ENCODE data around the gene LRP4.
"Not testable (repeated sequence)": the region's sequence is repeated elsewhere in the genome, so short reads cannot be mapped to it uniquely, and the experiment has no call there.

LRP4 gene, protein sequence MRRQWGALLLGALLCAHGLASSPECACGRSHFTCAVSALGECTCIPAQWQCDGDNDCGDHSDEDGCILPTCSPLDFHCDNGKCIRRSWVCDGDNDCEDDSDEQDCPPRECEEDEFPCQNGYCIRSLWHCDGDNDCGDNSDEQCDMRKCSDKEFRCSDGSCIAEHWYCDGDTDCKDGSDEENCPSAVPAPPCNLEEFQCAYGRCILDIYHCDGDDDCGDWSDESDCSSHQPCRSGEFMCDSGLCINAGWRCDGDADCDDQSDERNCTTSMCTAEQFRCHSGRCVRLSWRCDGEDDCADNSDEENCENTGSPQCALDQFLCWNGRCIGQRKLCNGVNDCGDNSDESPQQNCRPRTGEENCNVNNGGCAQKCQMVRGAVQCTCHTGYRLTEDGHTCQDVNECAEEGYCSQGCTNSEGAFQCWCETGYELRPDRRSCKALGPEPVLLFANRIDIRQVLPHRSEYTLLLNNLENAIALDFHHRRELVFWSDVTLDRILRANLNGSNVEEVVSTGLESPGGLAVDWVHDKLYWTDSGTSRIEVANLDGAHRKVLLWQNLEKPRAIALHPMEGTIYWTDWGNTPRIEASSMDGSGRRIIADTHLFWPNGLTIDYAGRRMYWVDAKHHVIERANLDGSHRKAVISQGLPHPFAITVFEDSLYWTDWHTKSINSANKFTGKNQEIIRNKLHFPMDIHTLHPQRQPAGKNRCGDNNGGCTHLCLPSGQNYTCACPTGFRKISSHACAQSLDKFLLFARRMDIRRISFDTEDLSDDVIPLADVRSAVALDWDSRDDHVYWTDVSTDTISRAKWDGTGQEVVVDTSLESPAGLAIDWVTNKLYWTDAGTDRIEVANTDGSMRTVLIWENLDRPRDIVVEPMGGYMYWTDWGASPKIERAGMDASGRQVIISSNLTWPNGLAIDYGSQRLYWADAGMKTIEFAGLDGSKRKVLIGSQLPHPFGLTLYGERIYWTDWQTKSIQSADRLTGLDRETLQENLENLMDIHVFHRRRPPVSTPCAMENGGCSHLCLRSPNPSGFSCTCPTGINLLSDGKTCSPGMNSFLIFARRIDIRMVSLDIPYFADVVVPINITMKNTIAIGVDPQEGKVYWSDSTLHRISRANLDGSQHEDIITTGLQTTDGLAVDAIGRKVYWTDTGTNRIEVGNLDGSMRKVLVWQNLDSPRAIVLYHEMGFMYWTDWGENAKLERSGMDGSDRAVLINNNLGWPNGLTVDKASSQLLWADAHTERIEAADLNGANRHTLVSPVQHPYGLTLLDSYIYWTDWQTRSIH (N-terminal part only)

DNA sequence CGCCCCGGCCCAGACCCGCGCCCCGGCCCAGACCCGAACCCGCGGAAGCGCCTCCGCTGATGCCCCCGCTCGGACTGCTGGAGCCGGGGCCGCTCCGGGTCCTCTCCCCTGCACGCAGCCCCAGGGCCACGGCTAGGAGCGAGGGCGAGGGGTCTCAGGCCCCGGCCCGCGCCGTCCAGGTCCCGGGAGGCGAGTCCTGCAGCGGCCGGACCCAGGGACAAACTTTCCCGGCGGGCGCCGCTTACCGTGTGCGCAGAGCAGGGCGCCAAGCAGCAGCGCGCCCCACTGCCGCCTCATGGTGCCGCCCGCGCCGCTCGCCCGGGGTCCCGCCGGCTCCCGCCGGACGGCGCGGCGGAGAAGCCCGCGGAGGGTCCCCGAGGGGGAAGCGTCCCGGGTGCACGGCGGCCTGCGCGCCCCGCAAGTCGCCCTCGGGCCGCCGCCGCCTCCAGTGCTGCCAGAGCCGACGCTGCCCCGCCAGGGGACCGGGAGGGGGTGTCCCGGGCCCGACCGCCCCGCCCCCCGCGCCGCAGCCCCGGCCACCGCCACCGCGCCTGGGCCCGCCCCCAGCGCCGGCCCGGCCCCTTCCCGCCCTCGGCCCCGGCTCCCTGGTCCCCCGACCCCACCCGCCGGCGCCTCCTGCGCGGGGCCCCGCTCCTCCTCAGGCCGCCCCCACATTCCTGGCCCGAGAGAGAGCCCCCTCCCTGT lies at the start of gene LRP4:
Gene LRP4, minus strand, starts transcription at position 468 of the 705 bp plus-strand sequence. Its CDS starts 171 bp downstream, at position 297.
- peak within 1 kb of the TSS; percentile 63 to 80 for H3K4me3 ChIP-seq (ENCODE audit: low read length in 2 of 2)
- peak within 1 kb of the TSS in 1 of 2 donors; percentile 41 for H3K27ac ChIP-seq (ENCODE audit: low read depth in 2 of 2, low read length in 2 of 2)
- H3K9ac ChIP-seq (ENCODE audit: low read depth in 1 of 2, low read length in 2 of 2), result peak within 1 kb of the TSS; percentile 34 to 58
- no peaks in the 10 kb centered on the region for H3K9me3 ChIP-seq (ENCODE audit: control insufficient read depth in 2 of 2, low read length in 2 of 2)
- peaks cover 0 to 6% of the 10 kb centered on the region in 2 donors for H3K27me3 ChIP-seq (ENCODE audit: control insufficient read depth in 2 of 2, insufficient read depth in 2 of 2, low read length in 2 of 2)
- H3K4me1 ChIP-seq (ENCODE audit: control insufficient read depth in 2 of 2, insufficient read depth in 2 of 2, low read length in 2 of 2), result peaks cover 19 to 23% of the 10 kb centered on the region in 2 donors
- H3K36me3 ChIP-seq (ENCODE audit: control insufficient read depth in 2 of 2, insufficient read depth in 2 of 2, low read length in 2 of 2), result no peaks in the 10 kb centered on the region

DNA sequence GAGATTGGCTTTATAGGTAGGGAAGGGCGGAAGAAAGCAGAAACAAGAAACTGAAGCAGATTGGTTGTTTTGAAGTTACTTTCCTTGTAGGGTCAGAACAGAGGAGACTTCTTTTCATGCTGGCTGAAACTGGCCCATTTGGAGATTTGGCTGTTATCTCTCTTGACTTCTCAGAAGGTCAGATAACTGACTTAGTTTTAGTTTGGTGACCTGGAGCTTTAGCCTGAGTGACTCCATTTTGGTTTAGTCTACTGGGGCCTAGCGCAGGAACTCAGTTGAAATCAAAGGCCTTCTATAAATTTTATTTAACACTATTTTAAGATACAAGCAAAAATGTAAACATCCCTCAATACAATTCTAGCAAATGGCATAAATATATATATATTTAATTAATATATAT lies 49.6 kb upstream of the LRP4 start:
- no peaks in the 10 kb centered on the region for H3K9me3 ChIP-seq (ENCODE audit: control insufficient read depth in 2 of 2, low read length in 2 of 2)
- H3K27ac ChIP-seq (ENCODE audit: low read depth in 2 of 2, low read length in 2 of 2), result no peak overlapping the region
- H3K4me3 ChIP-seq (ENCODE audit: low read length in 2 of 2), result no peak overlapping the region
- H3K27me3 ChIP-seq (ENCODE audit: control insufficient read depth in 2 of 2, insufficient read depth in 2 of 2, low read length in 2 of 2), result no peaks in the 10 kb centered on the region
- no peaks in the 10 kb centered on the region for H3K36me3 ChIP-seq (ENCODE audit: control insufficient read depth in 2 of 2, insufficient read depth in 2 of 2, low read length in 2 of 2)
- no peak overlapping the region for H3K9ac ChIP-seq (ENCODE audit: low read depth in 1 of 2, low read length in 2 of 2)
- H3K4me1 ChIP-seq (ENCODE audit: control insufficient read depth in 2 of 2, insufficient read depth in 2 of 2, low read length in 2 of 2), result peaks cover 3 to 4% of the 10 kb centered on the region in 2 donors

DNA sequence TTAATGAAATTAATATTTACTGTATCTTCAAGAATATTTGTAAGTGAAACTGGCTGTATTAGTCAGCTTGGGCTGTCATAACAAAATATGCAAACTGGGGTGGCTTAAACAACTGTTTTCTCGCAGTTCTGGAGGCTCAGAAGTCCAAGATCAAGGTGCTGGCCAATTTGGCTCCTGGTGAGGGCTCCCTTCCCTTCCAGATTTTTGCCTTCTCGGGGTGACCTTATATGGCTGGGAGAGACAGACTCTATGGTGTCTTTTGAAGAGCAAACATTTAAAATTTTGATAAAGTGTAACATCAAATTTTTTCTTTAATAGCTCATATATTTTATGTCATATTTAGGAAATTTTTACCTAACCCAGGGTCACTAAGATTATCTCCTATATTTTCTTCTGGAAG lies 48.4 kb upstream of the LRP4 start:
- Histone ChIP-seq H3K9me3 (ENCODE audit: control insufficient read depth in 2 of 2, low read length in 2 of 2) (no peaks in the 10 kb centered on the region), H3K36me3 (ENCODE audit: control insufficient read depth in 2 of 2, insufficient read depth in 2 of 2, low read length in 2 of 2) (no peaks in the 10 kb centered on the region), H3K9ac (ENCODE audit: low read depth in 1 of 2, low read length in 2 of 2) (no peak overlapping the region), H3K4me3 (ENCODE audit: low read length in 2 of 2) (no peak overlapping the region), H3K27ac (ENCODE audit: low read depth in 2 of 2, low read length in 2 of 2) (no peak overlapping the region), H3K4me1 (ENCODE audit: control insufficient read depth in 2 of 2, insufficient read depth in 2 of 2, low read length in 2 of 2) (no peaks in the 10 kb centered on the region), H3K27me3 (ENCODE audit: control insufficient read depth in 2 of 2, insufficient read depth in 2 of 2, low read length in 2 of 2) (no peaks in the 10 kb centered on the region)

DNA sequence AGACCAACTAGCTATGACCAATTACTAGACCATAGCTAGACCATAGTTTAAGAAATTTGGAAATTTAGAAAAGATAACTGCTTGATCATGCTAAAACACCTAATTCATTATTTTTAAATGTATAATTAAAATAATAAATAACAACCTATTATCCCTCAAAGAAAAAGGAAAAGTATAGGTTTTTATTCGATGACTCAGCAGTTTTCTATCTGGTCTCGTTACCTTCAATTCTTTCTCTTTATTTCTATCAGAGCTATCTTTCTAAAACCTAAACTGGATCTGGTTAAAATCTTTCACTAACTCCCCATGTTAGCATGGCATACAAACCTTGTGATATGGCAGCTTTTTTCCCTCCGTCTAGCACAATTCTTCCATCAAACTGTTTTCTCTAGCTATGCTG lies 45.5 kb upstream of the LRP4 start:
- Histone ChIP-seq H3K27ac (ENCODE audit: low read depth in 2 of 2, low read length in 2 of 2) (no peak overlapping the region), H3K4me1 (ENCODE audit: control insufficient read depth in 2 of 2, insufficient read depth in 2 of 2, low read length in 2 of 2) (no peaks in the 10 kb centered on the region), H3K4me3 (ENCODE audit: low read length in 2 of 2) (no peak overlapping the region), H3K9me3 (ENCODE audit: control insufficient read depth in 2 of 2, low read length in 2 of 2) (no peaks in the 10 kb centered on the region), H3K27me3 (ENCODE audit: control insufficient read depth in 2 of 2, insufficient read depth in 2 of 2, low read length in 2 of 2) (no peaks in the 10 kb centered on the region), H3K36me3 (ENCODE audit: control insufficient read depth in 2 of 2, insufficient read depth in 2 of 2, low read length in 2 of 2) (no peaks in the 10 kb centered on the region), H3K9ac (ENCODE audit: low read depth in 1 of 2, low read length in 2 of 2) (no peak overlapping the region)

DNA sequence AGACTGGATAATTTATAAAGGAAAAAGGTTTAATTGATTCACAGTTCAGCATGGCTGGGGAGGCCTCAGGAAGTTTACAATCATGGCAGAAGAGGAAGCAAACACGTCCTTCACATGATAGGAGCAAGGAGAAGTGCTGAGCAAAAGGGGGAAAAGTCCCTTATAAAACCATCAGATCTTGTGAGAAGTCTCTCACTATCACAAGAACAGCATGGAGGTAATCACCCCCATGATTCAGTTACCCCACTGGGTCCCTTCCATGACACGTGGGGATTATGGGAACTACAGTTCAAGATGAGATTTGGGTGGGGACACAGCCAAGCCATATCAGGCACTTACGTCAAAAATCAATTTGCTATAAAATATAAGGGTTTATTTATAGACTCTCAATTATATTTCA lies 43.5 kb upstream of the LRP4 start:
- H3K36me3 ChIP-seq (ENCODE audit: control insufficient read depth in 2 of 2, insufficient read depth in 2 of 2, low read length in 2 of 2); H3K9ac ChIP-seq (ENCODE audit: low read depth in 1 of 2, low read length in 2 of 2); H3K27ac ChIP-seq (ENCODE audit: low read depth in 2 of 2, low read length in 2 of 2); H3K9me3 ChIP-seq (ENCODE audit: control insufficient read depth in 2 of 2, low read length in 2 of 2); H3K4me1 ChIP-seq (ENCODE audit: control insufficient read depth in 2 of 2, insufficient read depth in 2 of 2, low read length in 2 of 2); H3K4me3 ChIP-seq (ENCODE audit: low read length in 2 of 2); H3K27me3 ChIP-seq (ENCODE audit: control insufficient read depth in 2 of 2, insufficient read depth in 2 of 2, low read length in 2 of 2): not testable (repeated sequence)

DNA sequence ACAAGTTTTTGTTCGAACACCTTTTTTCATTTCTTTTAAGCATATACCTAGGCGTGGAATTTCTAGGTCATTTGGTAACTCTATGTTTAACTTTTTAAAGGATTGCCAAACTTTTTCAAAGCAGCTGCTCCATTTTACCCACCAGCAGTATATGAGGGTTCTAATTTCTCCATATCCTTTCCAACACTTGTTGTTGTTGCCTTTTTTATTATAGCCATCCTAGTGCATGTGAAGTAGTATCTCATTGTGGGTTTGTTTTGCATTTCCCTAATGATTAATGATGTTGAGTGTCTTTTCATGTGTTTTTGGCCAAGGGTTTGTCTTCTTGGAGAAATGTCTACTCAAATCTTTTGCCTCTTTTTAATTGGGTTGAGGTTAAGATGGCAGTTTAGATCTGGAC lies 42.7 kb upstream of the LRP4 start:
- no peak overlapping the region for H3K27ac ChIP-seq (ENCODE audit: low read depth in 2 of 2, low read length in 2 of 2)
- H3K27me3 ChIP-seq (ENCODE audit: control insufficient read depth in 2 of 2, insufficient read depth in 2 of 2, low read length in 2 of 2), result no peaks in the 10 kb centered on the region
- no peaks in the 10 kb centered on the region for H3K9me3 ChIP-seq (ENCODE audit: control insufficient read depth in 2 of 2, low read length in 2 of 2)
- H3K4me3 ChIP-seq (ENCODE audit: low read length in 2 of 2), result no peak overlapping the region
- peaks cover 0 to 3% of the 10 kb centered on the region in 2 donors for H3K36me3 ChIP-seq (ENCODE audit: control insufficient read depth in 2 of 2, insufficient read depth in 2 of 2, low read length in 2 of 2)
- H3K4me1 ChIP-seq (ENCODE audit: control insufficient read depth in 2 of 2, insufficient read depth in 2 of 2, low read length in 2 of 2), result no peaks in the 10 kb centered on the region
- no peak overlapping the region for H3K9ac ChIP-seq (ENCODE audit: low read depth in 1 of 2, low read length in 2 of 2)

DNA sequence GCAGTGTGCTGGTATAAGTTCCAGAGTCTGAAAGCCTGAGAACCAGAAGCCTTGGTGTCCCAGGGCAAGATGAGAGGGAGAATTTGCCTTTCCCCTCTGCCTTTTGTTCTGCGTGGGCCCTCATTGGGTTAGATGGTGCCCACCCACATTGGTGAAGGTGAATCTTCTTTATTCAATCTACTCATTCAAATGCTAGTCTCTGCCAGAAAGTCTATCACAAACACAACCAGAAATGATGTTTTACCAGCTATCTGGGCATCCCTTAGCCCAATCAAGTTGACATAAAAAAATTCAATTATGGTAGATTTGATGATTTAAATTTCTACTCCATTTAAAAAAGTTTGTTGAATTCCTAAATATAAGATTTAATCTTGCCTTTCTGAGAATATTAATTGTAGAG lies 40.4 kb upstream of the LRP4 start:
- H3K9me3 ChIP-seq (ENCODE audit: control insufficient read depth in 2 of 2, low read length in 2 of 2), result no peaks in the 10 kb centered on the region
- no peaks in the 10 kb centered on the region for H3K27me3 ChIP-seq (ENCODE audit: control insufficient read depth in 2 of 2, insufficient read depth in 2 of 2, low read length in 2 of 2)
- H3K27ac ChIP-seq (ENCODE audit: low read depth in 2 of 2, low read length in 2 of 2), result no peak overlapping the region
- no peak overlapping the region for H3K9ac ChIP-seq (ENCODE audit: low read depth in 1 of 2, low read length in 2 of 2)
- no peaks in the 10 kb centered on the region for H3K4me1 ChIP-seq (ENCODE audit: control insufficient read depth in 2 of 2, insufficient read depth in 2 of 2, low read length in 2 of 2)
- H3K4me3 ChIP-seq (ENCODE audit: low read length in 2 of 2), result no peak overlapping the region
- peaks cover 0 to 3% of the 10 kb centered on the region in 2 donors for H3K36me3 ChIP-seq (ENCODE audit: control insufficient read depth in 2 of 2, insufficient read depth in 2 of 2, low read length in 2 of 2)

DNA sequence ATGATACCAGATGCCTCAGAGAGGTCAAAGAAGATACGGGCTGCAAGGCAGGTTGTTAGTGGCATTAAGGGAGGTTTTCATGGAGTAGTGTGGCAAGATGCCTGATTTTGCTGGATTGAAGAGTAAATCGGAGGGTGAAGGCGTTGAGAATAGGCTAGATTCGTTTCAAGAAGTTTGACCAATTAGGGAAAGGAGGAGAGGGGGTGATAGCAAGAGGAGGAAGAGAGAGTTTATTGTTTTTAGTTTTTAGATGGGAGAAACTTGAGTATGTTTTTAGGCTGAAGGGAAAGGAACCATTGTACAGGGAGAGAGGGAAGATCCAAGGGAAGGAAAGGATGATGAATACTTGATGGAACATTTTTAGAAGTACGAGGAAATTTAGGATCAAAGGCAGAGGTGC lies 34.7 kb upstream of the LRP4 start:
- no peaks in the 10 kb centered on the region for H3K27me3 ChIP-seq (ENCODE audit: control insufficient read depth in 2 of 2, insufficient read depth in 2 of 2, low read length in 2 of 2)
- H3K4me1 ChIP-seq (ENCODE audit: control insufficient read depth in 2 of 2, insufficient read depth in 2 of 2, low read length in 2 of 2), result peaks cover 6 to 8% of the 10 kb centered on the region in 2 donors
- no peaks in the 10 kb centered on the region for H3K9me3 ChIP-seq (ENCODE audit: control insufficient read depth in 2 of 2, low read length in 2 of 2)
- peaks cover 0 to 4% of the 10 kb centered on the region in 2 donors for H3K36me3 ChIP-seq (ENCODE audit: control insufficient read depth in 2 of 2, insufficient read depth in 2 of 2, low read length in 2 of 2)
- H3K4me3 ChIP-seq (ENCODE audit: low read length in 2 of 2), result no peak overlapping the region
- no peak overlapping the region for H3K9ac ChIP-seq (ENCODE audit: low read depth in 1 of 2, low read length in 2 of 2)
- H3K27ac ChIP-seq (ENCODE audit: low read depth in 2 of 2, low read length in 2 of 2), result no peak overlapping the region

DNA sequence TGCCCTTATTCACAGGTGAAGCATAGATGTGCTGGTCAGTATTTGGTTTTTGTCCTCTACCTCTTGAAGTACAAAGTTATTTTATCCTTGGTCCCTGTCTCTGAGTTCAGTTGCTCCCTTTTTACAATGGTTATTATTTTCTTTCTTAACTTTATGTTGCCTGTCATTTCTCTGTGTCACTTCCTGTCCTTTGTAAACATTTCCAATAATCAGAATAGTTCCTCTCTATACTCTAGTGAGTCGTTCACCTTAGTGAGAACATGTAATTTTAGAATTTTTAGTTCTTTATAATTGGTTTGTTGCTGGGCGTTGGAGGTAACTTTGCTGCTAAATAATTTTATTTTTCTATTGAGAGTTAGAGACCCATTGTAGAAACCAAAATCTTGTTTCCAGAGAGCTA lies 34.2 kb upstream of the LRP4 start:
- H3K4me1 ChIP-seq (ENCODE audit: control insufficient read depth in 2 of 2, insufficient read depth in 2 of 2, low read length in 2 of 2), result peaks cover 9 to 13% of the 10 kb centered on the region in 2 donors
- H3K9ac ChIP-seq (ENCODE audit: low read depth in 1 of 2, low read length in 2 of 2), result no peak overlapping the region
- H3K9me3 ChIP-seq (ENCODE audit: control insufficient read depth in 2 of 2, low read length in 2 of 2), result no peaks in the 10 kb centered on the region
- no peaks in the 10 kb centered on the region for H3K27me3 ChIP-seq (ENCODE audit: control insufficient read depth in 2 of 2, insufficient read depth in 2 of 2, low read length in 2 of 2)
- peaks cover 0 to 4% of the 10 kb centered on the region in 2 donors for H3K36me3 ChIP-seq (ENCODE audit: control insufficient read depth in 2 of 2, insufficient read depth in 2 of 2, low read length in 2 of 2)
- no peak overlapping the region for H3K4me3 ChIP-seq (ENCODE audit: low read length in 2 of 2)
- H3K27ac ChIP-seq (ENCODE audit: low read depth in 2 of 2, low read length in 2 of 2), result no peak overlapping the region
